ENCODE results near the gene SURF2.
"Not testable (repeated sequence)": the region's sequence is repeated elsewhere in the genome, so short reads cannot be mapped to it uniquely, and the experiment has no call there.

Gene SURF2

GRCh38 chr9:133356391-133357091, at the start of gene SURF2, which contains the start of gene SURF1:
SURF2 (plus strand) TSS chr9:133356550; CDS start chr9:133356593, 43 bp downstream.
SURF1 (minus strand) TSS chr9:133356487; CDS start chr9:133356453, 34 bp downstream.
- peak; percentile 94 for DNase-seq

- no peak for DNase-seq
Observed at GRCh38 chr9:133307301-133307700, 49.0 kb upstream of the SURF2 start.

GRCh38 chr9:133309608-133310007, 46.7 kb upstream of the SURF2 start:
- no peak for DNase-seq

GRCh38 chr9:133315997-133316396, 40.4 kb upstream of the SURF2 start:
- no peak for DNase-seq

GRCh38 chr9:133317551-133317950, 38.8 kb upstream of the SURF2 start:
- DNase-seq = not testable (repeated sequence)

GRCh38 chr9:133320421-133320881, 35.9 kb upstream of the SURF2 start:
- no peak for DNase-seq

GRCh38 chr9:133321411-133321935, 34.9 kb upstream of the SURF2 start:
- DNase-seq = no peak

GRCh38 chr9:133322701-133323100, 33.6 kb upstream of the SURF2 start:
- DNase-seq = no peak

- no peak for DNase-seq
Observed at GRCh38 chr9:133323211-133323610, 33.1 kb upstream of the SURF2 start.

GRCh38 chr9:133323991-133324703, 32.2 kb upstream of the SURF2 start:
- DNase-seq = no peak

- not testable (repeated sequence) for DNase-seq
Observed at GRCh38 chr9:133327021-133327420, 29.3 kb upstream of the SURF2 start.

- DNase-seq = no peak
Observed at GRCh38 chr9:133327834-133328484, 28.4 kb upstream of the SURF2 start.

GRCh38 chr9:133329306-133330156, 26.8 kb upstream of the SURF2 start:
- not testable (repeated sequence) for DNase-seq

- DNase-seq = no peak
Observed at GRCh38 chr9:133331221-133331620, 25.1 kb upstream of the SURF2 start.

GRCh38 chr9:133331641-133332380, 24.5 kb upstream of the SURF2 start:
- DNase-seq = no peak

GRCh38 chr9:133332381-133332730, 24.0 kb upstream of the SURF2 start:
- DNase-seq = no peak

- DNase-seq = no peak
Observed at GRCh38 chr9:133333011-133333410, 23.3 kb upstream of the SURF2 start.

GRCh38 chr9:133333566-133333965, 22.8 kb upstream of the SURF2 start:
- DNase-seq = no peak

- no peak for DNase-seq
Observed at GRCh38 chr9:133334161-133334560, 22.2 kb upstream of the SURF2 start.

- DNase-seq = not testable (repeated sequence)
Observed at GRCh38 chr9:133334888-133335287, 21.5 kb upstream of the SURF2 start.

- peak; percentile 97 for DNase-seq
Observed at GRCh38 chr9:133335924-133336811, 20.2 kb upstream of the SURF2 start, which contains the start of gene SURF6. SURF6 (minus strand) TSS chr9:133336188; CDS start chr9:133336132, 56 bp downstream.
